Posterior vena cava (tissue), 2 donors: ENCODE results near the gene RSBN1L. TPM values are rescaled to one million over a fixed set of nuclear protein-coding genes. Genes with fewer than 3 reads are reported as not detected.
"Not testable (repeated sequence)": the region's sequence is repeated elsewhere in the genome, so short reads cannot be mapped to it uniquely, and the experiment has no call there.

ENCODE experiments used
- DNase-seq: peaks from one replicate; pipeline ENCODE4 v3.0.0-alpha.2; 2020; ENCODE audit warnings: low spot score
- intact Hi-C, 2 donors: fragments of 100-400 bp; cut with DNase I; formaldehyde crosslinking; loops; one replicate each; pipeline versions ENCODE4 v1.14.1 to v1.14.2; 2022 to 2023
- total RNA-seq, 2 donors: library from RNA; stranded (reverse); fragmentation: NEBNext Ultra II Directional; extraction: Animal tissue kit (Norgen Biotek cat#: 25700); gene quantifications; one replicate each; pipeline ENCODE4 v1.2.1, GENCODE V29; 2021
- donor health status: DM: yes; HTN: yes; CAD: no.
- donor health status: DM: yes; HTN: yes; CAD: no.

Gene RSBN1L
- total RNA-seq, 2 donors from 2014 or later: 19.2 to 19.8 TPM

DNA sequence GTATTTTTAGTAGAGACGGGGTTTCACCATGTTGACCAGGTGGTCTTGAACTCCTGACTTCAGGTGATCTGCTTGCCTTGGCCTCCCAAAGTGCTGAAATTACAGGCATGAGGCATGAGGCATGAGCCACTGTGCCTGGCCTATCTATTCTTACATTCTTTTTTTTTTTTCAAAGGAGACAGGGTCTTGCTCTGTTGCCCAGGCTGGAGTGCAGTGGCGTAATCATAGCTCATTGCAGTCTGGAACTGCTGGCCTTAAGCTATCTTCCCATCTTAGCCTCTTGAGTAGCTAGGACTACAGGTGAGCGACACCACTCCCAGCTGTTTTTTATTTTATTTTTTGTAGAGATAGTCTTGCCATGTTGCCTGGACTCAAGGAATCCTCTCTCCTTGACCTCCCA lies 20.5 kb downstream of the RSBN1L start:
- intact Hi-C loops: no loop called here
- no peak for DNase-seq

DNA sequence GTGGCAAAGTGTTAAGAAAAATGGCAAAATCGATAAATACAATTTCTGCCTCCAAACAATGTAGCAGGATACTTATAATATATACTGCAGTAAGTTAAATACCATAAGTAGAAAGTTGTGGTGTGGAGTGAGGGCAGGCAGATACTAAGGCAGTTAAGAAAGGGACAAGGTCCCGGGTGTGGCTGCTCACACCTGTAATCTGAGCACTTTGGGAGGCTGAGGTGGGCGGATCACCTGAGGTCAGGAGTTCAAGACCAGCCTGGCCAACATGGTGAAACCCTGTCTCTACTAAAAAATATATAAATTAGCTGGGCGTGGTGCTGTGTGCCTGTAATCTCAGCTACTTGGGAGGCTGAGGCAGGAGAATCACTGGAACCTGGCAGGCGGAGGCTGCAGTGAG lies 21.3 kb downstream of the RSBN1L start:
- DNase-seq, intact Hi-C loops: not testable (repeated sequence)

DNA sequence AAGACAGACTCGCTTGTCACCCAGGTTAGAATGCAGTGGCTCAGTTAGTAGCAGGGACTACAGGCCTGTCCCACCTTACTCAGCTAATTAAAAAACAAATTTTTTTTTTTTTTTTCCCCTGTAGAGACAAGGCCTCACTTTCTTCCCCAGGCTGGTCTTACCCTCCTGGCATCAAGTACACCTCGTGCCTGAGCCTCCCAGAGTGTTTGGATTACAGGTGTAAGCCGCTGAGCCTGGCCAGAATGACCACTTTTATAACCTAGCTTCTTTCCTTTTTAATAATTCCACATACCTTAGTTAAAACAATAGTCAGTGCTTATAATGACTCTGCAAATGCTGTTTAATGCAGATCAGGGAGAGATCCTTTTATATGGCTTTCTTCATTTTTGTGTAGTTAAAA lies 31.3 kb downstream of the RSBN1L start:
- DNase-seq: no peak
- intact Hi-C loops: no loop called here

DNA sequence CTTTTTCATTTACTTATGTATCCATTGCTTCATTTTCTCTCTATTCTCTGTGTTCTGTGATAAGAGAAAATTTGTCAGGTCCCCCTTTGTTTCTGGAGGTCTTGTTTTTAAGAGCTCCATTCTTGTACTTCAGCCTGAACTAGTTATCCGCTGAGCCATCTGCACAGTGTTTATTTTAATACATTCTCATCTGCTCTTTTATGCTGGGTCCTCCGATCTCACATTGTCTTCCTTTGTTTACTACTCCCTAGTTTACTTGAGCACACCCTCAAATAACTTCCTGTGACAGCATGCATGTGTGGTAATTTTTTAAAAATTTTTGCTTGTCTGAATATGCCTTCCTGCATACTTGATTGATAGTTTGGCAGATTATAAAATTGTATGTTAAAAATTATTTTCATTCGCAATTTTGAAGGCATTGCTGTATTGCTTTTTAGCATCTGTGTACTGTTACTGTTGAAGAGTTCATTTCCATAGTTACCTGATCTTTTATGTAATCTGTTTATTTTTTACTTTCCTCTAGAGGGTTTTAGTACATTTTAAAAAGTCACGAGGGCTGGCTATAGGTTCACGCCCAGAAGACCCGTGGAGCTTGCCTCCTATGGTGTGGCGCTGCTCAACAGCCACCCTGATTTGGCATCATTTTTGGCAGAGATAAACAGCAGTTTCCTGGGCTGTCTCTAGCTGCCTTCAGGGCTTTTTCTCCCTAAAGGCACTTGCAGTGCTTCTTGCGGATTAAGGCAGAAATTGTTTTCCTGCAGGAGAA lies 31.9 kb downstream of the RSBN1L start:
- intact Hi-C loops: no loop called here

DNA sequence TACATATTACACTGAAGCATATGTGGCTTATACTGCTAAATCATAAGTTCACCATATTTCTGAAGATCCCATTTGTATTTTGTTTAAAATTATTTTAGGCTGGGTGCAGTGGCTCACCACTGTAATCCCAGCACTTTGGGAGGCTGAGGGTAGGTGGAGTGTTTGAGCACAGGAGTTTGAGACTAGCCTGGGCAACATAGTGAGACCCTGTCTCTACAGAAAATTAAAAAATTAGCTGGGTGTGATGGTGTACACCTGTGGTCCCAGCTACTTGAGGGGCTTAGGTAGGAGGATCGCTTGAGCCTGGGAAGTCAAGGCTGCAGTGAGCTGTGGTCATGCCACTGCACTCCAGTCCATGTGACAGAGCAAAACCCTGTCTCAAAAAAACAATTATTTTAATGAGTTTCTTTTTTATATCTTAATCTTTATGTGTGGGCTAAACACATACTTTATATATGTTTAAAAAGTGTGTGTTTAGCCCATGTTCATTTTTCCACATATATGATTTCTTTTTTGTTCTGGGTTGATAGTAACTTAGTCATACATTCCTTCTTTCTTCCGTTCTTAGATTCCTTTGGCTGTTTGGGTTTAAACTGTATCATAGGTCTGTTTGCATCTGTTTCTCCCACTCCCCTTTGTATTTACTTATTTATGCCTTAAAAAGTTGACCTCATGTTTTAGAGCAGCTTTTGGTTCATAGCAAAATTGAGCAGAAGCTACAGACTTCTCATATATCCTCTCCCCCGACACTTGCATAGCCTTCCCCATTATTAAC lies 33.5 kb downstream of the RSBN1L start:
- intact Hi-C loops: no loop called here
- DNase-seq: no peak

More for the DNA sequence above, 31.9 kb downstream of the RSBN1L start:
- DNase-seq: no peak

DNA sequence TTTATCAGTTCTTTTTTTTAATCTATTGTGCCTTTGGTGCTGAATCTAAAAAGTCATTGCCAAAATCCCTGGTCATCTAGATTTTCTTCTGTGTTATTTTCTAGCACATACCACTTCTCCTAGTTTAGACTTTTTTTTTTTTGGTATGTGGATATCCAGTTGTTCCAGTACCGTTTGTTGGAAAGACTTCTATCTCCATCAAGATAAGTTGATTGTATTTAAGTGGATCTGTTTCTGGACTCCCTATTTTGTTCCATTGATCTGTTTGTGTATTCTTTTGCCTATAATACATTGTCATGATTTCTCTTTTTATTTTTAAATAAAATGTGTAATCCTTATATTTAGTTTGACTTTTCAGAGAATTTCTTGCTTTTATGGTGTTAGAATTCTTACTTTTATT lies 35.5 kb downstream of the RSBN1L start:
- intact Hi-C loops: no loop called here
- DNase-seq: no peak

DNA sequence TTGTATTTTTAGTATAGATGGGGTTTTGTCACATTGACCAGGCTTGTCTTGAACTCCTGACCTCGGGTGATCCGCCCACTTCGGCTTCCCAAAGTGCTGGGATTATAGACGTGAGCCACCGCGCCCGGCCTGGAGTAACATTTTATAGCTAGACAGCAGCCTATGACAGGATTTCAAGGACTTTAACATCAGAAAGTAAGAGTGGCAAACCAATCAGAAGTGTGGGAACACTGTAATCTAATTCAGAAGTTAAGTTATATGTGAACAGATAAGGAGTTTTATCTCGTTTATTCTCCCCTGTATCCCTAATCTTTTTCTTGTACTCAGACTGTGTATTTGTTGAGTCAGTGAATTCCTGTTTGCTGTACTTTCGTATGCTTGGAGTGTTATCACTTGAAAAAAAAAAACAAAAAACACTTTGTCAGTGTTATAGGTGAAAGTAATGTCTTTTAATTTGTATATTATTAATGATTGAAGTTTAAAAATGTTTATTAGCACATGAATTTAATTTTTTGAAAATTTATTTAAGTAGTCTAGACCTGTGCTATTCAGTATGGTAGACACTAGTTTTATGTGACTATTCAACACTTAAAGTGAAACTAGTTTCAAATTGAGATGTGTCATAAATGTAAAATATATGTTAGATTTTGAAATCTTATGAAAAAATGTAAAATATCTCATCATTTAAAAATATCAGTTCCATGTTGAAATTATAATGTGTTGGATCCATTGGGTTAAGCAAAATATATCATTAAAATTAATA lies 38.6 kb downstream of the RSBN1L start:
- intact Hi-C loops: no loop called here
- DNase-seq: no peak

DNA sequence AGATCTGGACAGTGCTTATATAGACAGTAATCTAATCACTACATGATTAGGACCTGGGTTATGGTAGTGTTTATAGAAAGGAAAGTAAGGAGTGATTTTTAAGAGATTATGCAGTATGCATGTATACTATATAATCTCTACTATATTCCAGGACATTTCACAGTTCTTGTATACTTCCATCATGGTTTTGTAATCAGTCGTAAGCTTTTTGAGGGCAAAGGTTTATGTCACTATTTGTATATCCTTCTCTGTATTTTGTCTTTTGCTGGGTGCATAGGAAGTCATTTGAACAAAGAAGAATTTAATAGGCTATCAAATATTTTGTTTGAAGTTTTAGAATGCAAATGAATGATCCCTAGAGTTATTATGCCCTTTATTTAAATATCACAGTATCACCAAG lies 39.2 kb downstream of the RSBN1L start:
- intact Hi-C loops: no loop called here
- DNase-seq: no peak

DNA sequence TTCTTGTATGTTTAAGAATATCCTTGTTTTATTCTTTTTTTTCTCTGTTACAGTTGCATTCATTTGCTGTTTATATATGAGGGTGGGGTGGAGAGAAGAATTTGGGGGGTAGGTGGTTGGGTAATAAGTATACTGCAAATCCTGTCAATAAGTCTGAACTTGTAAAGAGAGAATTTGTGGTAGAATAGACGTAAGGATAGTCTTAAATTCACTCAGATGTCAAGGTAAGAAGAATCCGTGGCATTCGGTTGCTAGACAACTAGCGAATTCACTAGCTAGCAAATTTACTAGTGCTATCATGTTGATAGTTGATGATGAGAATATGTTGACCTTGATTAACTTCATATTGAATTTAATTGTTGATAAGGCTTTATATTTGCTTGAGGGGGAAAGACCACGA lies 40.7 kb downstream of the RSBN1L start:
- DNase-seq: no peak
- intact Hi-C loops: no loop called here

DNA sequence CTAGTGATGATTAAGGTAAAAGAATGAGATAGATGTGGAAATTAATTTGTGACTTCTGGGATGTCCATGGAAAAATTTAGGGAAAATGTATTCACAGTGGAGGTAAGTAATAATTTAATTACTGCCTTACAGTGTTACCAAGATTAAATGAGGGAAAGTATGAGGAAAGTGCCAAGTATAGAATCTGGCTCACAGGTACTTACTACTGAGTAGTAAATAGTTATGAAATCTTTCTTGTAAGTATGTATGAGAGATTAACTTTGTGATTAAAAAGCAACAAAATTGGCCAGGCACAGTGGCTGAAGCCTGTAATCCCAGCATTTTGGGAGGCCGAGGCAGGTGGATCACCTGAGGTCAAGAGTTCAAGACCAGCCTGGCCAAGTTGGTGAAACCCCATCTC lies 42.1 kb downstream of the RSBN1L start:
- no peak for DNase-seq
- intact Hi-C loops: no loop called here

DNA sequence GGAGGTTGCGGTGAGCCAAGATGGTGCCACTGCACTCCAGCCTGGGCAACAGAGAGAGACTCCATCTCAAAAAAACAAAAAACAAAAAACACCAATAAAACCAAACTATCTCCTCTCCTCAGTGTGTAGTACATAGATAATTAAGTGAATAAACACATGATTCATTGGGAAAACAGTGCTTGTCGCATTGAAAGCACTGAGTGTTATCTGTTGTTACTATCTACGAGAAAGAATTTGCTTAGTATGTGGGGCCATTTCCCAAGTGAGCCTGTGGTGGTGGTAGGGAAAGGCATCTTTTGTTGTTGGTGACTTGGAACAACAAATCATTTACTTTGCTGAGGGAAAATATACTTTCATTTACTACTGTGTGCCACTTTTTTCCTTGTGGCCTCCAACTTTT lies 42.6 kb downstream of the RSBN1L start:
- intact Hi-C loops: no loop called here
- DNase-seq: no peak

DNA sequence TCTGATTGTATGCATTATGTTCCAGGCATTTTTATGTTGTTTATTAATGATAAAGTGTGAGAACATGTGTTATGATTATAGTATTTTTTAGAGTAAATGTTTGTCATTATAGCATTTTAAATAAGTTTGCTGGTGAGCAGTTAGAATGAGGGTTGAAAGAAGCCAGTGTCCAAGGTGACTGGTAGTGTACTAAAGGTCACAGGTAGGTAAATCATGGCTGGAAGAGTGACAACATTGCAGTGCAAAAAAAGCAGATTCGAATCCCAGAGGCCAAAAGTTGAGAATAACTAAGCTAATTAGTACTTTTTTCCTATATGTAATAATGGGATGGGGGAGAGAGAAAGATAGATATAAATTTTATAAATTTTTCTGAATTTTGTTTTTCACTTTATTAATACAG lies 44.0 kb downstream of the RSBN1L start:
- intact Hi-C loops: no loop called here
- DNase-seq: no peak

DNA sequence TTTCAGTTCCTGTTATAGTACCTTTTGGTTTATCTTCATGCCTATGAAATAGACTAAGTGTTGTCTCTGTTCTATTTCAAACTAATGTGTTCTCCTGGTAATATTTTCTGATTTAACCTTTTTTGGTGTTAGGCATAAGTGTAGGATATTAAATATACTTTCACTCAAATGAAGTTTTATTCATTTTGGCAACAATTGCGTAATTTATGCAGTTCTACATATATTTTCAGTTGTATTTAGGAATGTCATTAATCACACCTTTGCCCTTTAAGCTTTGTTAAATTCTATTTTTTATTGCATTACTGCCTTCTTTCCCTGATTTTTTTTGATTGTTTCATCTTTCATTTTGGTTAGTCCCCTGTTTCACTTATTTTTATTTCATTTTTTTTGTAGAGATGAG lies 47.3 kb downstream of the RSBN1L start:
- no peak for DNase-seq
- intact Hi-C loops: no loop called here

DNA sequence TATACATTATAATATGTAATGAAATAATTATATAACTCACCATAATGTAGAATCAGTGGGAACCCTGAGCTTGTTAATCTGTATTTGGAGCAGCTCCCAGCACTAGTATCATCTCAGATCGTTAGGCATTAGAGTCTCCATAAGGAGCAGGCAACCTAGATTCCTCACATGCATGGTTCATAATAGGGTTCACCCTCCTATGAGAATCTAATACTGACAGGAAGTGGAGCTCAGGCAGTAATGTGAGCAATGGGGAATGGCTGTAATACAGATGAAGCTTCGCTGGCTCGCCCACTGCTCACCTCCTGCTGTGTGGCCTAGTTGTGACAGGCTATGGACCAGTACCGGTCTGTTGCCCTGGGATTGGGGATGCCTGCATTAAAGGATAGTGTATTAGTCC lies 49.5 kb downstream of the RSBN1L start:
- DNase-seq: no peak
- intact Hi-C loops: no loop called here

DNA sequence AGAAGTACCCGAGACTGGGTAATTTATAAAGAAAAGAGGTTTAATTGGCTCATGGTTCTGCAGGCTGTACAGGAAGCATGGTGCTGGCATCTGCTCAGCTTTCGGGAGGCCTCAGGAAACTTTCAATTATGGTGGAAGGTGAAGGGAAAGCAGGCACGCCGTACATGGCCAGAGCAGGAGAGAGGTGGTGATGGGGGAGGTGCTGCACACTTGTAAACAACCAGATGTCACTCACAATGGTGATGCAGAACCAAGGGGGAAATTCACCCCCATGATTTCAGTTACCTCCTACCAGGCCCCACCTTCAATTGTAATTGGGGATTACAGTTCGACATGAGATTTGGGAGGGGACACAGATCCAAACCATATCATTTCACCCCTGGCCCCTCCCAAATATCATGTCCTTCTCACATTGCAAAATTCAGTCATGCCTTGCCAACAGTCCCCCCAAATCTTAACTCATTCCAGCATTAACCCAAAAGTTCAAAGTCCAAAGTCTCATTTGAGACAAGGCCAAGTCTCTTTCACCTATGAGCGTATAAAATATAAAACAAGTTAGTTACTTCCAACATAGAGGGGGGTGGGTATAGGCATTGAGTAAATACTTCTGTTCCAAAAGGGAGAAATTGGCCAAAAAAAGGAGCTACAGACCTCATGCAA lies 50.0 kb downstream of the RSBN1L start:
- intact Hi-C loops: no loop called here
- DNase-seq: no peak

DNA sequence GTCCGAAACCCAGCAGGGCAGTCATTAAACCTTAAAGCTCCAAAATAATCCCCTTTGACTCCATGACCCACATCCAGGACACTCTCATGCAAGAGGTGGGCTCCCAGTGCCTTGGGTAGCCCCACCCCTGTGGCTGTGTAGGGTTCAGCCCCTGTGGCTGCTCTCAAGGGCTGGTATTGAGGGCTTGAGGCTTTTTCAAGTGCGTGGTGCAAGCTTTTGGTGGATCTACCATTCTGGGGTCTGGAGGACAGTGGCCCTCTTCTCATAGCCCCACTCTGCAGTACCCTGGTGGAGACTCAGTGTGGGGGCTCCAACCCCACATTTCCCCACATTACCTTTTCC lies 50.5 kb downstream of the RSBN1L start:
- intact Hi-C loops: no loop called here
- no peak for DNase-seq

DNA sequence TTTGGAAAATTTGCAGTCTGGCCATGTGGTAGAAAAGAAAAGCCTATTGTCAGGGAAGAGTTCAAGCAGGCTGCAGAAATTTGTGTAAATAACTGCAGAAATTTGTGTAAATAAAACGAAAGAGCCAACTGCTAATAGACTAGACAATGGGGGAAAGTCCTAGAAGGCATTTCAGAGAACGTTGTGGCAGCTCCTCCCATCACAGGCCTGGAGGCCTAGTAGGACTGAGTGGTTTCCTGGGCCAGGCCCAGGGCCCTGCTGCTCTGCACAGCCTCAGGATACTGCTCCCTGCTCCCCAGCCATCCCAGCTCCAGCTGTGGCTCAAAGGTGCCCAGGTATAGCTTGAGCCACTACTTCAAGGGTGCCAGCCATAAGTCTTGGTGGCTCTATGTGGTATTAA lies 50.9 kb downstream of the RSBN1L start:
- intact Hi-C loops: no loop called here
- DNase-seq: no peak

DNA sequence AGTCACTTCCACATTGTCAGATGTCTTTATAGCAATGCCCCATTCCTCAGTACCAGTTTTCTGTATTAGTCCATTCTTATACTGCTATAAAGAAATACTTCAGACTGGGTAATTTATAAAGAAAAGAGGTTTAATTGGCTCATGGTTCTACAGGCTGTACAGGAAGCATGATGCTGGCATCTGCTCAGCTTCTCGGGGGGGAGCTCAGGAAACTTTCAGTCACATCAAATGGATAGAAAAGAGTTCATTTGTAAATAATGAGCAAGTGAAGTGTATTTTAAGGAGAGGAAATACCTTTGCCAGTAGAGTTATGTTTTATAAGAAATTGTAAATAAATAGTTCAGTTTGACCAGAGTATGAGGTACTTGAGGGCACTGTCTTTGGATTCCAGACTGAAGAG lies 51.5 kb downstream of the RSBN1L start:
- DNase-seq: no peak

DNA sequence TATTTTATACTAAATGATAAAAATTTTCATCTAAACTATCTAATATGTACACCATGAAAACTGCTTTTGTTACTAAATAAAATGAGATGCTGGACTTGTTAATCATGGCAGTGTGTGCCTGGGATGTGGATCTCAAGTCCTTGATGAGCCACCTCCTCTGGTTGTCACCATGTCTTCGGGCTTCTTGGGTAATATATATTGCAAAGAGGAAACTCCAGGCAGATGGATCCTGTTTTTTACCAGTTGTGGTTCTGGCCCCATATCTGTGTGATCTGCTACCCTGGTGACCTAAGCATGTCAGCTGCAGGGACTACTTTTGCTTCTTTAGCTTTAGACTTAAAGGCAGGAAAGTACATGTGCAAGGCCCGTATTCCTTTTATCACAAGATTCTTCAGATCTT lies 55.8 kb downstream of the RSBN1L start:
- intact Hi-C loops: loop anchor here in 1 of 2 donors (2.0 kb wide), 1 partner anchor 59 kb away; no protein-coding TSS in a partner anchor
- DNase-seq: no peak

More for the DNA sequence above, 51.5 kb downstream of the RSBN1L start:
- intact Hi-C loops: no loop called here

DNA sequence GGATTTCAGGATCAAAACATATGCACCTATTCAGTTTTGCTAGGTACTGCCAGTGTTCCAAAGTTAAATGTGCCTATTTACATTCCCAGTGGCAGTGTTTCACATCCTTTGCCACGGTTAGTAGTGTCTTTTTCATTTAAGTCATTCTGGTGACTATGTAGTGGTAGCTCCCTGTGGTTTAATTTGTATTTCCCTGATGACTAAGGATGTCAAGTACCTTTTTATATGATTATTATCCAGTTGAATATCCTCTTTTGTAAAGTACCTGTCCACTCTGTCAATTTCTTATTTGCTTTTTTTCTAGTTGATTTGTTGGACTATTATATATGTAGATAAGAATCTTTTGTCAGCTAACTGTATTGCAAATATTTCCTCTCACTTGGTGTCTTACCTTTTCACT lies 56.9 kb downstream of the RSBN1L start:
- no peak for DNase-seq
- intact Hi-C loops: loop anchor here in 1 of 2 donors (2.0 kb wide), 1 partner anchor 60 kb away; no protein-coding TSS in a partner anchor
